LHCN-M2 (cell line): ENCODE measurements around the gene SORBS2. TPM values are rescaled to one million over a fixed set of nuclear protein-coding genes. Genes with fewer than 3 reads are reported as not detected.

Experiments
- DNase-seq: peaks from one replicate; pipeline ENCODE4 v3.0.0-alpha.2; 2012; ENCODE audit warnings: low read depth
- total RNA-seq: library from RNA; depleted of rRNA; stranded (reverse); fragments of >200 nt; gene quantifications from 2 replicates; pipeline ENCODE4 v1.2.3, GENCODE V29; 2014

The SORBS2 gene
- total RNA-seq, 1 experiment from 2014 or later: 1.5 TPM

GRCh38 chr4:185741795-185742194, 70.2 kb downstream of the SORBS2 start:
- DNase-seq: no peak

DNA sequence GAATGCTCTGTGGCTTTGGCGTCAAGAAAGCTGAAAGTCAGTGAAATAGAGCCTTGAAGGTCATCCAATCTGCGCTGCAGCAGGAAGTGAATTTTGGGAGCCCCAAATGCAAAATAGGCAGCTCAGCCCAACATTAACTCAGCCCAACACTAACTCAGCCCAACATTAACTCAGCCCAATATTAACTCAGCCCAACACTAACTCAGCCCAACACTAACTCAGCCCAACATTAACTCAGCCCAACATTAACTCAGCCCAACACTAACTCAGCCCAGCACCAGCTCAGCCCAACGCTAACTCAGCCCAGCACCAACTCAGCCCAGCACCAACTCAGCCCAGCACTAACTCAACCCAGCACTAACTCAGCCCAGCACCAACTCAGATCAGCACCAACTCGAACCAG, 71.5 kb downstream of the SORBS2 start:
- DNase-seq: peak; percentile 11

DNA sequence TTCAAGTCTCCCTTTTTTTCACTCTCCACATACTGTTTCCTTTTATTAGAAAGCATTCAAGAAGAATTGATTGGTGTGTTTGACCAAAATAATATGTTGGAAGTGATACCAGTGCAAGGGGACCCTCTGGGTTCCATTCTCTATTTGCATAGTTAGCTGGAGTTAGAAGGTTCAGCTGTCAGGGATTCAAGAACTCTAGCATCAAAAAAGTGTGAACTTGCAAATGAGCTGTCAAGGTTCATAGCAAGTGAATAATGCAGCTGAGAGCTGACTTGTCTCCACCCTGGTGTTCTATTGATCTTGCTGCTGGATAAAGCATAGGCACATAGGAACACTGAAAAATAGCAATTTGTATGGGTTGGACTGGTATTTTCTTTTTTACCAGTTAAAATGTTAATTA, 73.2 kb downstream of the SORBS2 start:
- no peak for DNase-seq

GRCh38 chr4:185738038-185738552, 73.9 kb downstream of the SORBS2 start:
- DNase-seq: peak; percentile 63

DNA sequence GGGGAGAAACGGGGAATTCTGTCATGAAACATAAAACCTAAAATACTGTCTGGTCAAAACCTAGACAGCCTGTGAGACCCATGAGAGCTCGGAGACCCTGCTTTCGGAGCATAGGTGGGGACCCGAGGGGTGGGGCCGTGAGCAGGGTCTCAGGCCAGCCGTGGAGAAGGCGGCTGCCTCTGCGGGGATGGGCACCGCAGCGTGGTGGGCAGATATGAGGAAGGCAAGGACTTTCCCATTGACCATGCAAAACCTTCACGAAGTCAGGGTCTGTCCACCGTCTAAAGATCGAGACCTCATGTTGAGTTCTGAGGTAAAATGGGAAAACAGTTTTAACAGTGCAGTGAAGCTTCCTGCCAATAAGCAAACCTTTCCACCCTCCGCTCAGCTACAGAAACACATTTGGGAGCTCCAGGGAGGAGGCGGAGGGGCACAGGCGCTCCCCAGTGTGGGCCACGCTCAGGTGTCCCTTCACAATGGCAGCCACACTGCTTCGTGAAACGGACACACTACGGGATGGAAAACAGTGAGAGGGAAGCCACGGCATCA, 74.4 kb downstream of the SORBS2 start:
- no peak for DNase-seq

DNA sequence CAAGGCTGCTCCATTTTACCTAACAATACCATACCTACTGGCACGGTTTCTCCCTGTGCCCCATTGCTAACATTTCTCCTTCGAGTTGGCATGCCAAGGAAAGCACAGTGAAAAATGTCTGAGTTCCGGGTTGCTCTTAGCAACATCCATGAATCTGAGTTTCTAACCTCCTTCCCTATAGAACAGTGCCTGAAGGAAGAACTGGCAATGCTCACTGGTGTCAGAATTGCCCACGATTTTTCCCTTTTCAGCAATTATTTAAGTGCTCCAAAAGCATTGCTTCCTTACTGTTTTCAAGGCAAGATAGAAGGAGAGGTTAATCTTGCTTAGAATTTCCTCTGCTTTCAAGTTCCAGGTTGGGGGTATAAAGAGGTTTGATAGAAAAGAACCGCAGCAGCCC, 75.1 kb downstream of the SORBS2 start:
- no peak for DNase-seq

- DNase-seq: no peak
Observed at GRCh38 chr4:185735866-185736400, 76.1 kb downstream of the SORBS2 start.

DNA sequence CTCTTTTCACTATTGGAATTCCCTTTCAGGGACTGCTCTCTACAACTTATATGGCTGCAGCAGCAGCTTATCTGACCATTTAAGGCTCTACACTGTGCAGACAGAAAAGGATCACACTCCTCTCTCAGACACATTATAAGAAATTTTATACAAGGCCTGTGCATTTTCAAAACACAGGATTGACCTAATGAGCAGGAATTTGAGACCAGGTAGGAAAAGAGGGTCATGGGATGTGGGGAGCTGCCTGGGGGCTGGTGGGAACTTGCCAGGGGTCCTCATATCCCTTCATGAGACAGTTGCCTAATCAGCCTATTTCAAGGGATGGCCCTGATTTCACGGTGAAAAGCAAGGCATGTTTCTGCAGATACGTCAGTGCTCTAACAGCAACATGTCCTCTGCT, 77.1 kb downstream of the SORBS2 start:
- no peak for DNase-seq

DNA sequence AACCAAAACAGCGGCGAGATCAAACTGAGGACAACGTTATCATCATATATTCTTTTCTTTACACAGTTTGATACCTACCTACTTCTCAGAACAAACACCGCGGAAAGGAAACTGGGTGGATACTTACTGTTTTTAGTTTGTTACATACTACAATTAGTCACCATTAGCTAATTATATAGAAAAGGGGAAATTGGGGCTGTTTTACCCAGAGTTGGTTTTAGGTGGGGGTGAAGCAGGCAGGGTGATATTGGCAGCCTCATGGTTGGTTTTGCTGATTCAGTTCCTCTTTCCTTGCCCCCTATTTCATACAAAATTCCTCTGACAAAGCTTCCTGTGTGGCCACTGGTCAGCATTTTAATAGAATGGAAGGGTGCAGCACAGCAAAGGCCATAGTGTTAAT, 77.8 kb downstream of the SORBS2 start:
- DNase-seq: no peak

DNA sequence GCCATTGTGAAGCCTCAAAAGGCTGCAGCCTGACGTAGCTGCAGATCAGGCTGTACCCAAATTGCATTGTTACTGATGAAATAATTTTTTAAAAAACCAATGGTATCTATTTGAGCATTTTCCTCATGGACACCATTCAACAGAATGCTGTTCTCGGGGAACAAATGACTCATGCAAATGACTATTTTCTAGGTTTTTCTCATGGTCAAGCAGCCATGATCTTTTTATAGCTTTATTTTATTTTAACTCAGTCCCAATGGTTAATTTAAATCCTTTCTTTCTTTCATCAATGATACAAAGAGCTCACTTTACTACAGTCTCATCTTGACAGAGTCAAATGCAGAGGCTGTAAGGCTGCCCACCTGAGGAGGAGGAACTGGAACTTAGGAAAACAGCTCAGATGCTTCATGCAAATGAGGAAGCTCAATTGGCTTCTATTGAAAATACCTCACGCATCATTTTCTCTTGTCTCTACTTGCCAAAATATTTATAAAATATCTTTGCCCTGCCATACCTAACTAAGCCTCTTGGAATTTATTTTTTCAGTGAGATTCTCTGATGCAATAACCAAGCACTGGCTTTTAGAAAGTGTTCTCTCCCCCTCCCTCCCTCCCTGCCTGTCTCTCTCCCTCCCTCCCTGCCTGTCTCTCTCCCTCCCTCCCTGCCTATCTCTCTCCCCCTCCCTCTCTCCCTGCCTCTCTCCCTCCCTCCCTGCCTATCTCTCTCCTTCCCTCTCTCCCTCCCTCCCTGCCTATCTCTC, 81.0 kb downstream of the SORBS2 start:
- DNase-seq: peak; percentile 60

DNA sequence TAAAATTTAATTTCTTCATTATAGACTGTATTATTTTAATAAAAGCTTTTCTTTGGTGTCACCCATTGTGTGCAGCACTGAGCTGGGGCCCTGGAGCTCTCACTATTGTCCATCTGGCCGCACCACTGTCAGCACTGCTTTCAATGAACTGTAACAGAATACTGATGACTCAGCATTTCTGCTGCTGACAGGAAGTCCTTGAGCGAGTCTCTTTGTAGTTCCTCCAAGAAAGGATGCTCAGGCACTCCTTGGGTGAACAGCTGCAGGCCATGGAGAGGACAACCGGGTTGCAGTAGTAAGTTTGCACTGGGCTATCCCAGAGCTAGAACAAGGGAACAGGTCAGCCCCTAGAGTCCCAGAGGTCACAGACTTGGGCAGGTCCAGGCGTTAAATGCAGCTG, 81.6 kb downstream of the SORBS2 start:
- DNase-seq: peak; percentile 82

DNA sequence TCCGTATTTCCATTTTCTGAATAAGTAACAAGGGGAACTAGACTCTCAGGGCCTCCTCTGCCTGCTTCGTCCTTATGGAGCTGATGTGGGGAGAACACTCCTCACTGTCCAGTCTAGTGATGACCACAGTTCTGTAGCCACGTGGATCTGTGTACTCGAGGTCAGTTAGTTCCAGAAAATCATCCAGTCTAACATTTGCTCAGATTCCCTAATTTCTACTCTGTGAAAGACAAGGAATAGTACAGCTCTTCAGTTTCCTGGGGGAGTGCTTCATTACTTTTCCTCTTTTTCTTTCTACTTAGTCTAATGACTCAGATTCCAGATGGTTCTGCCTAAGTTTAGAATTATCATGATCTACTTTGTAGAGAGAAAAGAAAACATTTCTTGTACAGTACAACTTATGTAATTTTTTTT, 82.6 kb downstream of the SORBS2 start:
- no peak for DNase-seq

DNA sequence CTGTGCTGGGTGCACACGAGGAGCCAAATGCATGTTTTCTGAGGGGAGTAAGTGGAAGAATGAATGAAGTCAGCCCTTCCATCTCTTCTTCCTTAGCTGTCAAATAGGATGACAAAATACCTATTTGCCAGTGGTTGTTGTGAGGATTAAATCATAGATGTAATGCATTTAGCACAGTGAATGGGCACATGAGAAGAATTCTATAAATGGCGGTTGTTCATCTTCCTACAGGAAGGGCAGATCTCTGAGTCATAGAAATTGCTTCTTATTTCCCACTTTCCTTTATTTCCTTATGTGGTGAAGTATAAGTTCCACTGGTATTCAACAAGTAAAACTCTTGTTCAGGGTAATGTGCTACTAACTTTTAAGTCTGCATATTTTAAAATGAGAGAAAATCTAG, 83.1 kb downstream of the SORBS2 start:
- DNase-seq: no peak

GRCh38 chr4:185726931-185727330, 85.1 kb downstream of the SORBS2 start:
- DNase-seq: peak; percentile 63

DNA sequence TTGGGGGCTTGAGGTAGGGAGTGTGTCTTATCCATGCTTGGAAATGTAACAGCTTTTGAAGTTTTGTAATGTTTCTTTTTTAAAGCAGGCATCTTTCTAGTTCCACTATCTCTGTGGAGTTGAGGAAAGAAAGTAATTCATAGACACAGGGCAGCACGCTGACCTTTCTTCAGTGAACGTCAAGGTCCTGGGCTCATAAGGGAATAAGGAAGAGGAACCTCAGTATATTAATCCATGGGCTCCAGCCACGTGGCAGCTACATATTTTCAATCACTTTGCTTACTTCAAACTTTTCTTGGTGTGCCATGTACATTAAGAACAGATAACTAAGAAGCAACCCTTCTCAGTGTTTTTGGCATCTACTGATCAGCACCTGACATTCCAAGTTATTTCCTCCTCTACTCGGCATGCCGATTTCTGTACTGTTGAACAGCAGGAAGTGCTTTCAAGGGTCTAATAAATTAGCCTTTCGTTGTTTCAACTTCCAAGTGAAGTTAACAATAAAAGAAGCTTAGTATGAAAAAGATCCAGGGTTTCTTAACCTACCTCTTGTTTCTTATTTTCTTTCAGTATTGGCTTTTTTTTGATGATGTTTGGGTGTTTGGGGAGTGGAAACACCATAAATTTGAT, 88.2 kb downstream of the SORBS2 start:
- DNase-seq: no peak

DNA sequence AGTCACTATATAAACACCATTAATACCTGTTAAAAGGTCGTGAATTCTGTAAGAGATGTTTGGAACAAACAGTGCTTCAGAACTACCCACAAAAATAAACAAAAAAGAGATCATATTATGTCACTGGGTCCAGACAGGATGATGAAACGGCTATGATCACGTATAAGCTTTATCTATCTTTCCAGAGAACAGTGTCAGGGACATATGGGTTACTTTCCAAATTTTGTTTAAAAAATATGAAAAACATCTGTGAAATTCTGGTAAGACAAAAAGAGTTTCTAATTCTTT, 90.0 kb downstream of the SORBS2 start:
- peak; percentile 47 for DNase-seq

DNA sequence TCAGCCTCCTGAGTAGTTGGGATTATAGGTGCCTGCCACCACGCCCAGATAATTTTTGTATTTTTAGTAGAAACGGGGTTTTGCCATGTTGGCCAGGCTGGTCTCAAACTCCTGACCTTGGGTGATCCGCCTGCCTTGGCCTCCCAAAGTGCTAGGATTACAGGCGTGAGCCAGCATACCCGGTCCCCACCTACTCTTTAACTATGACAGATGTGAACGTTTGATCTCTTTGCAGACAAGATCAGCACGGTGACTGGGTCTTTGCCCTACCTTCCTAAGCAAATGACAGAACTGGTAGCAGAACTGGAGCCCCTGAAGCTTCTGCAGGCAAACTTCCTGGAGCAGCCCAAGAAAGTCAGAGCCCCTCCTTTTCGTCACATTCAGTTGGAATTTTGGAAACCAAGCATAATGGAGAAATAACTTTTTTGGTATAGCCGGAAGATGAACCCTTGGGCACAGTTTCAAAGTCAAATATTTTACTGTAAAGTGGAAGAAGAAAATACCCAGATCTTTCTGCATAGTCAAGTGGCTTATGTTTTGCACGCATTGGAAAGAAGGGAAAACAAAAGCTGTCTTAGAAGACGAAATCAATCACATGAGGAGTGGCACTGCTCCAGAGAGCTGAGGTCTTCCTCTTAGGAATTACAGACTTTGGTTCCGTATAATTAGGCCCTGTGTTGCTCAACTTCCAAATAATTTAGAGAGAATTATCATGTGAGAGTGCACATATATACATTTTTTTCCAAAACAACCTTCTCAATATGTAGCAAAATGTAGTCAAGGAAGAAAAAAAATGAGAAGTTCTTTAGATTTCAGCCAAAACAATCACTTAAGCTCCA, 90.6 kb downstream of the SORBS2 start:
- peak; percentile 9 for DNase-seq

DNA sequence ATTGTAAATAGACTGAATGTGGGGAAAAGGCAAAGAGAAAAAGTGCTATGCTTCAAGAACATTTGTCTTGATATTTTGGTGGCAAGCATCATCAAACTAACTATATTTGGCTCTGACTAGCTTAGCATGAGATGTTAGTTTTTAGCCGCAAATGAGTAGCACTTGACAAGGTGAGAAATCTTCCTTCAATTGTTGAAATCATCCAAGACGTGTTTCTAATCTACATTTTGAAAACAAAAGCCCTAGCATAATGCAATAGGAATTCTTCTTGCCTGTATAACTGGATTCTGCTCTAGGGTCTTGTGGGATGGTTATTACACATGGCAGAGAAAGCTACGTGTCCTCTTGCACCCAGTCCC, 92.5 kb downstream of the SORBS2 start:
- no peak for DNase-seq

GRCh38 chr4:185718578-185719499, 93.2 kb downstream of the SORBS2 start:
- no peak for DNase-seq

- no peak for DNase-seq
Observed at GRCh38 chr4:185717377-185717741, 94.6 kb downstream of the SORBS2 start.
